ENCODE results near the gene PCBD2. TPM values are rescaled to one million over a fixed set of nuclear protein-coding genes. Genes with fewer than 3 reads are reported as not detected.

The PCBD2 gene
- total and polyA plus RNA-seq, 4 donors, result 5.9 to 12.8 (median 10.3) TPM

- DNase-seq (ENCODE audit: low spot score), result peak; percentile 29
Observed at GRCh38 chr5:135011355-135012032, 106.6 kb downstream of the PCBD2 start.

GRCh38 chr5:135012033-135012588 is 107.2 kb downstream of the PCBD2 start:
- peaks cover 2 to 23% (median 15%) of the 10 kb centered on the region in 4 donors for H3K4me1 ChIP-seq (ENCODE audit: control insufficient read depth in 4 of 4, insufficient read depth in 4 of 4, low read length in 3 of 4)
- H3K36me3 ChIP-seq (ENCODE audit: control insufficient read depth in 4 of 4, insufficient read depth in 3 of 4, low read depth in 1 of 4, low read length in 3 of 4), result no peaks in the 10 kb centered on the region
- H3K9ac ChIP-seq (ENCODE audit: low read depth in 1 of 2, low read length in 2 of 2), result no peak overlapping the region
- H3K4me3 ChIP-seq (ENCODE audit: low read depth in 1 of 3, low read length in 3 of 3), result no peak overlapping the region
- H3K27me3 ChIP-seq (ENCODE audit: control insufficient read depth in 4 of 4, insufficient read depth in 4 of 4, low read length in 3 of 4), result peaks cover 0 to 3% (median 0%) of the 10 kb centered on the region in 4 donors
- WGBS, result 97% methylated on average over 2 of the region's 2 CpGs
- no peak for DNase-seq (ENCODE audit: low spot score)
- H3K9me3 ChIP-seq (ENCODE audit: control insufficient read depth in 4 of 4, low read length in 3 of 4), result no peaks in the 10 kb centered on the region
- H3K27ac ChIP-seq (ENCODE audit: low read depth in 1 of 2, low read length in 2 of 2), result no peak overlapping the region
- TF ChIP-seq GABPA (IDR thresholded peaks at IDR 0.05 in 1 of 2, conservative IDR thresholded peaks at IDR 0.05 in 1 of 2), result no peak
- TF ChIP-seq JUND (IDR thresholded peaks at IDR 0.05), result no peak
- no peak for TF ChIP-seq SP1 (IDR thresholded peaks at IDR 0.05)
- no peak for TF ChIP-seq HNF4A (conservative IDR thresholded peaks at IDR 0.05)
- no peak for TF ChIP-seq EGR1 (IDR thresholded peaks at IDR 0.05; ENCODE audit: low read depth in 2 of 2)
- TF ChIP-seq FOXA2 (IDR thresholded peaks at IDR 0.05), result no peak
- TF ChIP-seq MAX (IDR thresholded peaks at IDR 0.05), result no peak
- no peak for TF ChIP-seq ZBTB33 (IDR thresholded peaks at IDR 0.05)
- TF ChIP-seq TAF1 (conservative IDR thresholded peaks at IDR 0.05), result no peak
- no peak for TF ChIP-seq RAD21 (IDR thresholded peaks at IDR 0.05)
- TF ChIP-seq RXRA (IDR thresholded peaks at IDR 0.05), result no peak
- no peak for TF ChIP-seq YY1 (IDR thresholded peaks at IDR 0.05)
- no peak for TF ChIP-seq ATF3 (IDR thresholded peaks at IDR 0.05)

More at GRCh38 chr5:135011355-135012032, 106.6 kb downstream of the PCBD2 start:
- Histone ChIP-seq H3K36me3 (ENCODE audit: control insufficient read depth in 4 of 4, insufficient read depth in 3 of 4, low read depth in 1 of 4, low read length in 3 of 4) (no peaks in the 10 kb centered on the region), H3K4me3 (ENCODE audit: low read depth in 1 of 3, low read length in 3 of 3) (no peak overlapping the region), H3K9ac (ENCODE audit: low read depth in 1 of 2, low read length in 2 of 2) (no peak overlapping the region), H3K9me3 (ENCODE audit: control insufficient read depth in 4 of 4, low read length in 3 of 4) (no peaks in the 10 kb centered on the region), H3K27ac (ENCODE audit: low read depth in 1 of 2, low read length in 2 of 2) (no peak overlapping the region), H3K27me3 (ENCODE audit: control insufficient read depth in 4 of 4, insufficient read depth in 4 of 4, low read length in 3 of 4) (peaks cover 0 to 3% (median 0%) of the 10 kb centered on the region in 4 donors), H3K4me1 (ENCODE audit: control insufficient read depth in 4 of 4, insufficient read depth in 4 of 4, low read length in 3 of 4) (peaks cover 2 to 23% (median 15%) of the 10 kb centered on the region in 4 donors)
- TF ChIP-seq YY1 (IDR thresholded peaks at IDR 0.05), result no peak
- no peak for TF ChIP-seq HNF4A (conservative IDR thresholded peaks at IDR 0.05)
- no peak for TF ChIP-seq GABPA (IDR thresholded peaks at IDR 0.05 in 1 of 2, conservative IDR thresholded peaks at IDR 0.05 in 1 of 2)
- no peak for TF ChIP-seq FOXA1 (IDR thresholded peaks at IDR 0.05)
- TF ChIP-seq EGR1 (IDR thresholded peaks at IDR 0.05; ENCODE audit: low read depth in 2 of 2), result no peak
- no peak for TF ChIP-seq RAD21 (IDR thresholded peaks at IDR 0.05)
- TF ChIP-seq ZBTB33 (IDR thresholded peaks at IDR 0.05), result no peak
- no peak for TF ChIP-seq TAF1 (conservative IDR thresholded peaks at IDR 0.05)
- TF ChIP-seq CTCF (IDR thresholded peaks at IDR 0.05; ENCODE audit: low read depth, low read length, missing input control), result no peak
- TF ChIP-seq NR2F2 (IDR thresholded peaks at IDR 0.05), result no peak
- WGBS, result 92% methylated on average over 4 of the region's 4 CpGs

Data from liver (tissue), 9 donors.